ENCODE data around the gene RBM6.

The RBM6 gene

DNA sequence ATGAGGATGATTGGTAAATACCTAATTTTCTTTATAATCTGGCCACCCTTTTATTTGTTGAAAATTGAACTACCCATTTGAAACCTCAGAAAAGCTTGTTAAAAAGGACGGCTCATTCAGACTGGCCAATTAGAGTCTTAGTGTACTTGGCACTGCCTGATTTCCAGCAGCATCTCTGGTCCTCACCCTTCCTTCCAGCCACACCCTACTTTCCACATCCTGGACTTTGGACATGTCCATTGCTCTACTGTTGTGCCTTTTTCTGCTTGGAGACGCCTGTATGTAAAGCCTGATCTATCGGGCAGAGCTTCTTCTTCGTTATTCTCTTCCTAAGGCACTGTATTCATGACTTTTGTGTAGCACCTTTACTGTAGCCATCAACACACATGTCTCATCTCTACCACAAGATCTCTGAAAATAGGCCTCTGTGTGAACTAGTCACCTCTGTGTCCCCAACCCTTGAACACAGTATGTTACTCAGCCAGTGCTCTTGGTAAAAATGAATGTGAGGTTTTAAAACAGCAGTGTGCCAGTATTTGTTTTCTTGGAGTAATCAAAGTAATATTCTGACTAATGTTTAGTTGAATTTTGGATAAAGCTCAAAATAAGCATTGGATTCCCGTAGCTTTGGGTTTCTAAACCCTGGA, 155.5 kb downstream of the RBM6 start:
- DNase-seq: no peak

DNA sequence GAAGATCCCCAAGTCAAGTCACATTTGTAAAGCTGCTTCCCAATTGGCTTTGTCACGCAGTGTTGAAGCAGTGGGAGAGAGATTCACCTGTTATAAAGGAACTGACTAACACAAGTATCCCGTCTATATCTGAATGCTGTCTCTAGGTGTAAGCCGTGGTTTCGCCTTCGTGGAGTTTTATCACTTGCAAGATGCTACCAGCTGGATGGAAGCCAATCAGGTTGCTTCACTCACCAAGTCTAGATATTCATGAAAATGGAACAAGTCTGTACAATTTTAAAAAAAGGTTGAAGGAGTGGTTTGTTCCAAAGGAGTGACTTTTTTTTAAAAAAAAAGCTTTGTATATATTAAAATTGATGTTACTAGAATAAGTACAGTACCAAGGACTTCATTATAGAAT, 160.4 kb downstream of the RBM6 start:
- no peak for DNase-seq

DNA sequence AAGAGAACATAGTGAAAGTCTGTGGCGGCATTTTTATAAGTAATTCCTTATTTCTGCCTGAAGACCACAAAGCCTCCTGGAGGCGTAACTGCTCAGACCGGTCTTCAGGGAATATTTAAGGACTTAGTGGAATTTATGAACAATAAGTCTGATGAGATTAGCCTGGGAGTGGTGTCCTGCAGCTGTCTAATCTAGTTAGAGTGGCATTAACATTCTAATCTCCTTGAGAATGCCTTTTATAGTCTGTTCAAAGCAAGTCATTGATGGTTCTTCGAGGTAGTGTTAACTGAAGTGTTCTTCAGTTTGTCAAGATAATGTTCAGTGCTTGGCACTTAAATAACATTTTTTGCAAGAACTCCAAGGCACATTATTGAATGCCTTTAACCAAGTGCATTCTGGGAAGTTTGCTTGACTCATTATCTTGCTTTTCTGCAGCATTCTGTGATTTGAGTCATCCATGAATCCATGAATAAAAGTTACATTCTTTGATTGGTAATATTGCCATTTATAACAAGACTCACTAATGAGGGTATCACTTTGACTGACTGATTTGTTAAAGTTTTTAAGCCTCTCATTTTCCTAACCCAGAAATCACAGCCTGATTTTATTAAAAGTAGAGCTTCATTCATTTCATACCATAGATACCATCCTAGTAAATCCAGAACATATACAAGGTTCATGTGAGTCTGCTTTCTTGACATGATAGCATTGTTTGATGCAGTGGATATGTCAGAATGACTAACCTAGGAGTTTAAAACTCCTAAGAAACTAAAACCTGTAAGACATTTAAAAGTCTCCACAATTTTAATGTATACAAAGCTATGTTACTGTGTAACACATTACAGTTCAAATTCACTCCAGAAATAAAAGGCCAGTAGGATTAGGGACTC, 161.3 kb downstream of the RBM6 start:
- no peak for DNase-seq

DNA sequence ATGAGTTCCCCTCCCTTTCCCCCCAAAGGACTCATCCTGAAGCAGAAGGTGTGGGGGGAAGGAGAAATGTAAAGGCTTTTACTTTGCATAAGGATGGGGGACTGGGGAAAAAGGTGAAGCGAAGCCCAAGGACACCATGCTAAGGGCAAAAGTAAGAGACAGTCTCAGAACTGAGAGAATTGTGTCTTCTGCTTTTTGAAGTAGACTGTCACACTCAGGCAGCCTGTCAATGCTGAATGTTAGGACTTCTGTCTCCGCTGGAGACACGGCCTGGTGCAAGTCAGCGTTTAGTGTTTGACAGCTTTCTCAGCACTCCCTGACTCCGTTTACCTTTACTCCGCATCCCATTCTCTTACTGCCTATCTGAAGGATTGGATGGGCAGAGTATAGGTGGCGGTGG, 162.6 kb downstream of the RBM6 start:
- DNase-seq: no peak

DNA sequence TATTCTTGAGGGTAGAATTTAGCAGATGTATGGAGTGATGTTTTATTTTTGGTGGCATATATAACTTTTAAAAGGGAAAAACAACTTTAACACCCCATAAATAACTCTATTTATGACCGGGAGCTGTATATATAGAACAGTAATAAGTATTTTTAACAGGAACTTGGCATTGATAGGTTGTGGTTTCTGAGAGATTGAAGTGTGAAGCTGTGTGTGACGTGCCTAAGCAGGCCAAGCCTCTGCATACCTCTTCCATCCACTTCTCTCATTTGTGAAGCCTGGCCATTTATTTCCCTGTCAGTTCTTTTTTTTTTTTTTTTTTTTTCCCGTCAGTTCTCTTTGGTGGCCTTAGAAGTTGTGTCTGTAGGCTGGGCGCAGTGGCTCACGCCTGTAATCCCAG, 171.8 kb downstream of the RBM6 start:
- no peak for DNase-seq

DNA sequence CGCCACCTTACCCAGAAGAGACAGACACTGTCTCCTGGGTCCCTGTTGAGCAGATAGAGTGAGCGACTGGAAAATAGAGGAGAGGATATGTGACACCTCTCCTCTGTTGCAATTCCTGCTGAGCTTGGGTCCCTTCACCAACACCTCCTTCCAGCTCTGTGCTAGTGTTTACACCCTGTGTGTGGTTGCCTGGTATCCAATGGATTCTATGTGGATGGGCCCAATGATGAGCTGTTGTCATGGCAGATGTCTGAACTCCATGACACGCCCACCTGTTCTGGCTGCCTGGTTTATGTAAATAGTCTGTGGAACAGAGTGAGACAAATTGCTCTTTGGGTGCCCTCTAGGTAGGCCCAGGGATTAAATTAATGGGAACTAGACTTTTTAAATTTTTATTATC, 172.5 kb downstream of the RBM6 start:
- DNase-seq: no peak

DNA sequence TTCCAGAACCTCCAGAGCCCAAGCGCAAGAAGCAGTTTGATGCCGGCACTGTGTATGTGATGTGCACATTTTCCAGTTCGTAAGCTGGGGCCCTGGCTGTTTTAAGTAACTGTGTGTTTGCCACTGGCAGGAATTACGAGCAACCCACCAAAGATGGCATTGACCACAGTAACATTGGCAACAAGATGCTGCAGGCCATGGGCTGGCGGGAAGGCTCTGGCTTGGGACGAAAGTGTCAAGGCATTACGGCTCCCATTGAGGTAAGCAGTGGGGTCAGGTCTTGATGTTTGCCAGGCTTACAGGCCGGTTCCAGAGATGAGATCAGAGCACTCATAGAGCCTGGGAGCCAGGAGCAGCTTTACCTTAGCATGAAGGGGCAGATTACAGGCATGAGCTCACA, 177.2 kb downstream of the RBM6 start:
- no peak for DNase-seq

DNA sequence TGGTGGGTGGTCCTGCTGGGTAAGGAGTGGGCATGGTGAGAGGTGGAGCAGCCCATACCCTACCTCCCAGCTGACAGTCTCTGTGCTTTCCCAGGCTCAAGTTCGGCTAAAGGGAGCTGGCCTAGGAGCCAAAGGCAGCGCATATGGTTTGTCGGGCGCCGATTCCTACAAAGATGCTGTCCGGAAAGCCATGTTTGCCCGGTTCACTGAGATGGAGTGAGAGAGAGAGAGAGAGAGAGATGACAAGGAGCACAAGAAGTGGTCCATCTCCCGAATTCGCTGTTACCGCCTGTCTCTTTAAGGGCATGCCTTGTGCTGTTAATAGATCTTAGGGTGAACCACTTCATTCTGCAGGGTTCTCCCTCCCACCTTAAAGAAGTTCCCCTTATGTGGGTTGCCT, 178.3 kb downstream of the RBM6 start:
- DNase-seq: no peak

DNA sequence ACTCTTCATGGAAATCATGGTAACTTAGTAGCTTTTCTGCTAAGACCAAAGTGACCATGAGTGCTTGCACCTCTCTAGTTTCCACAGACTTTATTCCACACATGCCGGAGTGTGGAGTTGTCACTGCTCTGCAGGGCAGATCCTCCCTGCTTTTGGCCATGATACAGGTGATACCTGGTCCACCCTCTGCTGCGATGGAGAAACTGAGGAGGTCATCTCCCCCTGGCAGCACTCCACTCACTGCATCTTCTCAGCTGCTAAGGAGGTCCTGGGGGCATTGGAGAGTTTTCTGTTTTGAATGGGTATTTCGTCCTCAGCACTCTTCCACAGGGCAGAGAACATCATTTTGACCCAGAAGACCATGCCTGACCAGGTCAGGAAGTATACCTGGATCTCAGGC, 179.8 kb downstream of the RBM6 start:
- no peak for DNase-seq

DNA sequence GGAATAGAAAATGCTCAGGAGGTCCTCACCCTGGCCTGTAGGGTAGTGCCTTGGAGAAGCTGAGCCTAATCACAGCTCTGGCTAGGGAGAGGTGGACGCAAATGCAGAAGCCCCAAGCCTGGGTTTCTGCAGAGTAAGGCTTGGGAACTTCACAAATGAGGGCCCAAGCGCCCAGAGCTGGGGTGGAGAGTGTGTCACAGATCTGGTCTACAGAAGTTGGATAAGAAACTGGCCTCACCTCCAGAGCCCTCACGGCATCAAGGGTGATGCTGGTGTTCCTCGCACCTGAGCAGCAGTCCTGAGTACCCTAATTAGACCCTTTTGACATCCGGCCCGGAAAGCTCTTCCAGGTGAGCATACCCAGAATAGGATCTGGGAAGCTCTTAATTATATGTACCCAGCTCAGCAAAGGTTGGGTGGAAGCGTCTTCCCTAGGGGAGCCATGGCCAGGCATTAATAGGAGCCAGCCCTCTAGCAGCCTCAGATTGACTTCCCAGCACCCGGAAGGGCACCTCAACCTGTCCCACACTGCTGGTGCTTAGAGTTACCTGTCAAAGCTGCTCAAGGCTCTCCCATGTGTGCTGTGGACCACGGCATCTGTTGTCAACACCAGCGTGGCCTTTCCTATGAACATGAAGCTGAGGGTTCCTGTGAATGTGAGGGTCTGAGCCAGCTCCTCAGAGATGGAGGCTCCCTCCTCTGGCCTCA, 180.6 kb downstream of the RBM6 start:
- DNase-seq: no peak

DNA sequence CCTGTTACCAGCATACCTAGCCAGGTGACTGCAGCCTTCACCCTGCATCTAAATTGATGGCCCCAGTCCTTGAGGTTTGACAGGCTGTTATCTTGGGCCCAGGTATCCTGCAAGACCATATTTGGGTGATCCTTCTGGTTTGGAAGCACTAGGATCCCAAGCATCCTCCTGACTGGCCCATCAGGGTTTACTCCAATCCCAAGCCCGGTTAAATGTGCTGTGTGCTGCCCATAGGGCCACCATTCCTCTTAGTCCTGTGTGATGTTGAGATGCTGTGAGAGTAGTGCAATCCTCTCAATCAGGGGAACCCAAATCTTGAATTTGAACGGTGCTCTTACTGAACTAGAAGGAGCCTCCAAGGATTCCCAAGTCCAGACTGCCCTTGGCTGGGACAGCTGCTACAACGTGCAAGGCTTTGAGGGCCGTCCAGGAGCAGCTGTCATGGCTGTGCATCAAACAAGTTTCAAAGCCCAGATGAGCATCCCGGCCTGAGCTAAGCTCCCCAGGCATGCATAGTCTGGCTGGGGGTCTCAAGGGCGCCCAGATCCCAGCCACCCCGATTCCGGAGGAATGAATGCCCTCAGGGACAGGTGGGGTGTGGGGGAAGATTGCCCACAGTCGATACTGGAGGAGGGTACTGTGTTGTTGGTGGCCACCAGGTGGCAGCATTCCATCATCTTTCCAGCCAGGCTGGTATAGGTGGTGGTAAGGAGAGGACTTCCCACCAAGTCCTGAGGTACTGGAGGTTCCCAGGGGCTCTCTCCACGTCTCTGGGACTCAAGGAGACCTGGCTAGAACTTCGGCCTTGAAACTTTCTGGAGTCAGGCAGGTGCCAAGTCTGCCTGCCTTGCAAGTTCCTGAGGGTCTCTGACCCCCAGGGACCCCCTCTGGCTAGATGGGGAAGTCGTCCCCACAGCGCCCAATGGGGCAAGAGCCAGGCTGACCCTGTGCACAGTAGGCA, 181.4 kb downstream of the RBM6 start:
- no peak for DNase-seq

DNA sequence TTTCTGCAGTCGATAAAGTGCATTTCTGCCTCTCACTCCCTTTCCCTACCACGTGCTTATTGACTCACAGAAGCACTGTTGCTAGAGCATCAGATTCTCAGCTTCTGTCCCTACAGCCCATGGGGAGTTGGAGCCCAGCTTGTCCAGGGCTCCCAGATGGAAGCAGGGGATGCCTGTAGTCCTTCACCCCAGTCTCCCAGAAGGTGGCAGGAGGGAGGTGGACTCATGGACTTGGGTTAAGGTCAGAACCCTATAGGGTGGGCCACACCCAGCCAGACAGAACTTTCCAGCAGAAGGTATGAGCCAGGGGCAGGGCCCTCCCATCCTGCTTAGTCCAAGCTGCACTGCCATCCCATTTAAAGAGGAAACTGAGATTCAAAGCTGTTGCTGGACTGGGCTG, 182.1 kb downstream of the RBM6 start:
- DNase-seq: no peak

DNA sequence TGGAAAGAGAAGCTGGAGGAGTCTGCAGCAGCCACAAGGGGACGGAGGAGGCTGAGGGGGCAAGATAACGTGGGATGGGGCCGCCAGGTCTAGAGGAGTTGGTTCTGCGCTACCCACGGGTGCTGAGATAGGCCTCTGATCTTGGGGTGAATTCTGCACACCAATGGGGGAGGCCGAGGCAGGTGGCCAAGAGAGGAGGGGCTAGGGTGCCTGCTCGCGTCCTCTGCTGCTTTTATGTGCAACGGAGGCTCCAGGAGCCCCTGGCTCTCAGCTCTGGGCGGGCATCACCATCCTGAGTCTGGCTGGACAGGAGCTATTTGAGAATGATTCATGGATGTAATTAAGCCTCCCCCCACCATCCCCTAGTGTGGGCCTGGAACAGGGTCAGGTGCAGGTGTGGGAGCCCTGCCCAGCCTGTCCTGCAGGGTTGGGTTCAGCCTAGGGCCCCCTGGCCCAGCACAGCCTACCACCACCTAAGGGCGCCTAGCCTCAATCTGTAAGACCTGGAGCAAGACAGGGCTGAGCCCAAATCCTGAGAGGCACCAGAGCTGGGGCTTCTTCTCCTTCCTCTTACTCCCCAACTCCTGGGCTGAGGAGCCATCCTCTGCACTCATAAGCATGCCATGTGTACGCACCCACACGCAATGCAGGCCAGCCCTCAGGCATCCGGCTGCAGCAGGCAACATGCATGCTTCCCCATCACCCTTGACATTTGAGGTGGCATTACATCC, 182.9 kb downstream of the RBM6 start:
- no peak for DNase-seq

DNA sequence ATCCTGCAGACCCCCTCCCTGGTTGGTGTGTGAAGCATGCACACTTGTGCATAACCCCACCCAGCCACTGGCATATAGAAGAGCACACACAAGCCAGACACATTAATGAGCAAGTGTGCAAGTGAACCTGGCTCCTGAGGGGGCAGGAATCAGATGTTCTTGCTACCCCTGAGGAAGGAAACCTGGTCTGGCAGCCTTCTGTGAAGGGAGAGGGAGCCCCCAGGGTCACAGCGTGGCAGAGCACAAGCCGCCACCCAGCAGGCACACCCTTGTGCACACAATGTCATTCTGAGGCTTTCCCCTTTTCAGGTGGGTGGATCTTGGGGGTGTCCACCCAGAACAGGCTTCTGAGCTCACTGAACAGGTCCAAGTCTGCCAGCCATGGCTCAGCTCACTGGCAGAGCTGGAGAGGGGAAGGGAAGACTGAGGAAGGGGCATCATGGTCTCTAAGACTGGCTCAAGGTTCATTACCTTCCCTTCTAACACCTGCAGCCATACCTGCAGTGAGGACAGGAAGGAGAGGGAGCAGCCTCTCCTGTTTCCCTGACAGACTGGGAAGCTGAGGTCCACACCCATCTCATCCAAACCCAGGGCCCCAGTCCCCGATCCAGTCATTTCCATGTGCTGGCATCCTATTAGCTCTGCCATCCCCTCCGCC, 183.6 kb downstream of the RBM6 start:
- no peak for DNase-seq

DNA sequence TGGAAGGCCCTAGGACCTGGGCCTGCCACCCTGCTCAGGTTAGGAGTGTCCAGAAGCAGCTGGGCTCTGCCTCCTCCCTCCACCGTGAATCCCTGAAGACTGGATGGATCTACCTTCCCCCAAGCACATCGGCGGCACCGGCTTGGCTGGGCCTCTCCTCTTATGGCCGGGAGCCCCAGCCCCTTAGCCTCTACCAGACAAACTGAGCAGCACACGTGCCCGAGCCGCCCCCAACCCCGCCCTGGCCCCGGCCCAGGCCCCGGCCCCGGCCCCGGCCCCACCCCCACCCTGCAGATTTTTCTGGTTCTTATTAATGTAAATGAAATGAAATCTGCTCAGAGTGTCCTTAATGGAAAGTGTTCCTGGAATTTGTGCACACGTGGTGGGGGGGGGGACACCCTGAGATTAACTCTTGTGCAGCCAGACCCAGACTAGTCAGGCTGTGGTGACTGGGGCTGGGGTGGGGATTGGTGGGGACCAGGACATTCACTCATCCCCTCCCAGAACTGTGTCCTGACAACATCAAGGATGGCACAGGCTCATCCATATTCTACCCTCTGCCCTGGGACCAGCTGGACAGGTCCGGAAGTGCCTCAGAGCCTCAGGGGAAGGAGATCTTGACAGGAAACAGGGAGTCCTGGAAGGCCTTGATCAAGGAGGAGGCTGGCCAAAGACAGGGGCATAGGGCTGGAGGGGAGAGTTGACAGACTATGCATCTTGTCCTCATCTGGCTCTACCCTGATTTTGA, 184.3 kb downstream of the RBM6 start:
- DNase-seq: no peak

DNA sequence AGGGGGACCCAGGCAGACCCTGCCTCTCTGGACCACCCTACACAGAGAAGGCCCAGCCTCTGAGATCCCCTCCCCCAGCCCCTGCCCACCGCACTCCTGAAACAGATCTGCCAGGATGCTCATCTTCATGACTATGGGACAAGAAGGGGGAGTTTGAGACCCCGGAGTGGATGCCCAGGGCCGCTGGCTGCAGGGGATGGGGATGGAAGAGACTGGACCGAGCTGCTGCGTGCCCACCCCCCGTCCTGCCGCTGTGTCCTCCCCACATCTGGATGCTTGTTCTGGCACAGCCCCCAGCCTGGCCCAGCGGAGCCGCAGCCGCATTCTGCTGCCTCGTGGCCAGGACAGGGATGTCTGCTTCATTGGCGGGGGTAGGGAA, 184.8 kb downstream of the RBM6 start:
- DNase-seq: no peak

DNA sequence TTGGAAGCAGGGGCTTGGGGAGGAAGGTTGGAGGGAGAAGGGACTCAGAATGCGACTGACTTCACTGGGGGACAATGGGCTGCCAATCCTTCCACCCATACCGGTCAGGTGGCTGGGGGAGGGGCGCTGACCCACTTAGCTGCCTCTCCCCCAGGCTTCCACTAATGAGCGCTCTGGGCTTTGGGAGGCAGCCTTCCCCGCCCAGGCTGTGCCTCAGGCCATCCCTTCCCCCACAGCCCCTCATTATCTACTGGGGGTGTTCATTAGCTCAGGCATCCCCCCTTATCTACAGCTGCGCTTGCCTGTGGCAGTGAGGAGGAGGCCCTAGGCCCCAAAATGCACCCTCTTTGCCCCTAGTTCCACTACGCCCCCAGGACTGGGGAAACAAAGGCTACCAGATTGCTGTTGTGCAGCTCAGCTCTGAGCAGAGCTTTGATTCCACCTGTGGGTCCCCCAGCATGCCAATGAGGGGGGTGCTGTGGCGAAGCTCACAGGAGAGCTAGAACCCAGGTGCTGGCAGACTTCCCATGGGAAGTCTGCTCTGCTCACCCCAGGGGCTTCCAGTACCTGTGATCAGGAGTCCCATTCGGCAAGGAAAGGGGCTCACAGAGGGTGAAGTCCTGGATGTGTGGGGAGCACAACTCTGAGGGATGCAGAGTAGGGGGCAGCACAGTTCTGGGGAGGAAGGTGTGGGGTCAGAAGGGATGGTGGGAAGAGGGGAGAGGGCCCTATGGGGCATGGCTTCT, 185.8 kb downstream of the RBM6 start:
- DNase-seq: no peak

DNA sequence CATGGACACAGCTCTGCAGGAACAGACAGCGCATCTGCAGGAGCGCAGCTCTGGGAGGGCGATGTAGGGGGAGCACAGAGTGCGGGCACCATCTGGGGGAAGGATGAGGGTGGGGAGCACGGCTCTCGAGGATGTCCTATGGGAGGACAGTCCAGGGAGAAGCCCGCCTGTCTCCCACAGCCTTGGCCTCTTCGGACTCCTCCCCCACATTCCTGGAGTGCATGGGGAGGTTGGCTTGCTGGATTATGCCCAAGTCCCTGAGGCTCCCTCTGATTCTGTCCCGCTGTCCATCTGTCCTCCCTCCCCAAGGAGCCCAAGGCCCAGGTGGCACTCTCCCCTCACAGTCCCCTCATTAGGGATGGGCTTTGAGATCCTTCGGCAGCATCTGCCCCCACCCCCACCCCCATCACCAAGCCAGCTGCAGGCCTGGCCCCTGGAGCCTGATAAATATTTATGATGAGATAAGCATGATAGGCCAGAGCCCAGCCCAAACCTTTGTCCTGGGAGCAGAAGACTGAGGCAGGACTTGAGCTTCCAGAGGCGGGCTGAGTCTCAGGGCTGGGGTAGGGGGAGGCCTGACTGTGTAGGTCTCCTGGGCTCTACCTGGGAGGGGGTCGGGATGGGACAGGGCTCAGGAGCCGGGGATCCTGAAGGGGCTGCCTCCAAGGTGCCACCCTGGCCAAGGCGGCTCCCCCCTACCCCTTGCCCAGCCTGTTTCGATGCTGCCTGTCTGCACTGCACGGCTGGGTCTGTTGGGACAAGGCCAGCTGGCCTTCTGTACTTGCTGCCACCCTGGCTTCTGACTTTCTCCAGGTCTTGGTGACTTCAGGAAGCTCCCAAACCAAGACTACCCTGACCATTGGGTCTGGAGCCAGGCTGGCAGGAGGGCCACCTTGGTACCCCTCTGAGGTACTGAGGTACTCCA, 186.6 kb downstream of the RBM6 start:
- no peak for DNase-seq
